ENCODE results near the gene PHF13. TPM values are rescaled to one million over a fixed set of nuclear protein-coding genes. Genes with fewer than 3 reads are reported as not detected.

PHF13 gene
- total RNA-seq, 1 experiment from 2014 or later = 36.6 TPM

DNA sequence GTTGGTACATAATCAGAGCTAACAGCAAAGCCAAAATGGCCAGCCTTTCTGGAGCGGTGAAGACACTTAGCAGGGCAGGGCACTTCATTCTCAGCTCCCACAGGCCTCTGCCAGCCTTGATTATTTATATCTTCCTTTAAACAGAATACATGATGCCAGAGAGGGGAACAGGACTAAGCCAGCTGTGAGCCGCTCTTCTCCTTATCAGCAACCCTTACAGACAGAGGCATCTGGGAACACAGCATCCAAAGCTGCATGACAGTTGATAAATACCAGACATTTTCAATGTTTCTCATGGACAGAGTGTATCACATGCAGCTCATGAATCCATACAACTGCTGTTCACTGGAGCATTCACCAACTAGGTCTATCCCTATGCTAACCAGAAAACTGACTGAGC is 59.0 kb downstream of the PHF13 start:
- Histone ChIP-seq H3K27me3 (ENCODE audit: control insufficient read depth, insufficient read depth, low read length) (no peaks in the 10 kb centered on the region), H3K4me3 (ENCODE audit: insufficient read depth, low read depth, low read length) (no peak overlapping the region), H3K36me3 (replicated peaks; ENCODE audit: control insufficient read depth, insufficient read depth, low read length) (peaks cover 12% of the 10 kb centered on the region)
- DNase-seq = no peak

Other genes starting within 250 kb of the PHF13 start
- gene ACOT7, start 220.0 kb upstream of the PHF13 start, total RNA-seq (2014; rRNA removed; shearing (Covaris generic)) = 68.9 and 76.3 TPM in 2 replicates
- gene HES2, start 193.8 kb upstream of the PHF13 start, total RNA-seq (2014; rRNA removed; shearing (Covaris generic)) = 0.04 and 0.62 TPM in 2 replicates
- 8.7 and 9.3 TPM in 2 replicates for gene ESPN, start 189.0 kb upstream of the PHF13 start, total RNA-seq (2014; rRNA removed; shearing (Covaris generic))
- gene TNFRSF25, start 147.6 kb upstream of the PHF13 start, total RNA-seq (2014; rRNA removed; shearing (Covaris generic)) = 5.4 and 15.7 TPM in 2 replicates
- 17.2 and 27.4 TPM in 2 replicates for gene PLEKHG5, start 122.1 kb upstream of the PHF13 start, total RNA-seq (2014; rRNA removed; shearing (Covaris generic))
- 32.7 and 37.2 TPM in 2 replicates for gene NOL9, start 59.2 kb upstream of the PHF13 start, total RNA-seq (2014; rRNA removed; shearing (Covaris generic))
- gene TAS1R1, start 58.4 kb upstream of the PHF13 start, total RNA-seq (2014; rRNA removed; shearing (Covaris generic)) = 0.10 and 0.15 TPM in 2 replicates
- 40.3 and 40.4 TPM in 2 replicates for gene ZBTB48, start 33.7 kb upstream of the PHF13 start, total RNA-seq (2014; rRNA removed; shearing (Covaris generic))
- 35.0 and 41.1 TPM in 2 replicates for gene KLHL21, start 10.9 kb upstream of the PHF13 start, total RNA-seq (2014; rRNA removed; shearing (Covaris generic))
- gene THAP3, start 11.1 kb downstream of the PHF13 start, total RNA-seq (2014; rRNA removed; shearing (Covaris generic)) = 47.7 and 62.9 TPM in 2 replicates
- 75.8 and 79.9 TPM in 2 replicates for gene DNAJC11, start 88.1 kb downstream of the PHF13 start, total RNA-seq (2014; rRNA removed; shearing (Covaris generic))
- gene CAMTA1, start 171.7 kb downstream of the PHF13 start, total RNA-seq (2014; rRNA removed; shearing (Covaris generic)) = 98.8 and 102 TPM in 2 replicates